ENCODE data around the gene JCHAIN. TPM values are rescaled to one million over a fixed set of nuclear protein-coding genes. Genes with fewer than 3 reads are reported as not detected.

JCHAIN gene
- total and polyA plus RNA-seq, 2 of the 4 experiments (the other 2 are of a cell fraction): 0.72 to 0.86 TPM

DNA sequence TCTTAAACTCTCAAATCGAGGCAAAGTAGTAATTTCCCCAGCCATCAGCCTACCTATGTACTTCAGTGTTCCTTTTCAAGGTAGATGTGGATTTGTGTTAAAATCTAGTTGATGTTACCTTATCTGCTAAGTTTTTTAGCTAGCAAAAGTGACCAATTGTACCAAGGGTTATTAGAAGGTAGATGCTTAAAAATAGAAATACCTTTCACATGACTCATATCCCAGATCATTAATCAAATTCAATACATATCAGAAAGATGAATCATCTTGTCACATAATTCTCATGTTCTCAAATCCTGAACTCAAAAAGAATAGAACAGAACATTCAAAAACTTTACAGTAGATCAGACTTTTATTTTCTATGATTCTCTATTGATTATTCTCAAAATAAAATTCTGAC is 34.3 kb downstream of the JCHAIN start:
- Histone ChIP-seq H2AFZ (replicated peaks; ENCODE audit: low read length, poor library complexity) (no peak overlapping the region), H3K4ac (ENCODE audit: low read depth, low read length) (peak overlapping the region; percentile 45; the same call in 1 of the 2 replicates), H3K18ac (ENCODE audit: low read depth, low read length) (no peak overlapping the region), H2BK120ac (ENCODE audit: low read depth, low read length) (no peak overlapping the region), H3K27ac (ENCODE audit: insufficient read depth, low read length) (no peak overlapping the region), H2BK20ac (ENCODE audit: low read depth, low read length) (no peak overlapping the region; the same call in 1 of the 2 replicates), H3K9ac (ENCODE audit: low read depth, low read length) (no peak overlapping the region), H4K8ac (ENCODE audit: low read depth in 2 of 2, low read length in 2 of 2) (peak overlapping the region; percentile 49 to 51; a peak in 1 of 4 replicates), H3K4me3 (ENCODE audit: insufficient read depth, low read depth, low read length) (no peak overlapping the region), H3K27me3 (ENCODE audit: control insufficient read depth, insufficient read depth, low read length) (no peaks in the 10 kb centered on the region), H3K23ac (ENCODE audit: low read depth, low read length) (no peak overlapping the region), H2AK5ac (ENCODE audit: low read depth, low read length) (no peak overlapping the region), H2BK15ac (ENCODE audit: low read depth, low read length) (0 out of 3 replicates have a peak overlapping the region, but pooled peaks have one; percentile 82), H3K4me1 (ENCODE audit: control insufficient read depth, insufficient read depth, low read length) (no peaks in the 10 kb centered on the region), H3K56ac (ENCODE audit: extremely low read depth, insufficient read depth, low read length) (no peak overlapping the region), H4K91ac (ENCODE audit: insufficient read depth, low read depth, low read length) (no peak overlapping the region), H3K36me3 (ENCODE audit: control insufficient read depth, insufficient read depth, low read length) (no peaks in the 10 kb centered on the region), H4K20me1 (ENCODE audit: insufficient read depth, low read length) (no peaks in the 10 kb centered on the region), H3K14ac (replicated peaks; ENCODE audit: low read depth, low read length) (no peak overlapping the region), H3K9me1 (ENCODE audit: insufficient read depth, low read length) (no peaks in the 10 kb centered on the region), H4K5ac (ENCODE audit: low read depth, low read length) (no peak overlapping the region), H3K9me3 (ENCODE audit: control insufficient read depth, insufficient read depth, low read length) (no peaks in the 10 kb centered on the region), H2AK9ac (replicated peaks; ENCODE audit: low read depth, low read length, poor library complexity) (no peak overlapping the region), H3K79me1 (ENCODE audit: low read depth in 1 of 2, low read length in 2 of 2) (no peaks in the 10 kb centered on the region), H2BK5ac (ENCODE audit: low read depth, low read length, poor library complexity, severe bottlenecking) (peak overlapping the region; percentile 42), H3K4me2 (ENCODE audit: low read depth, low read length) (no peak overlapping the region)
- BruUV-seq (replicated peaks): no TSS peak
- ChIA-PET CTCF (interaction anchor here (1.0 kb wide), 1 partner anchor 11 kb away, joined by 3 read pairs; no protein-coding TSS in a partner anchor), POLR2A (ENCODE audit: unreplicated experiment) (no interaction called here)
- dilution Hi-C loops (cut with HindIII; ENCODE audit: low sequenced_read_pairs, unreplicated experiment): no loop called here
- in situ Hi-C loops (cut with MboI; ENCODE audit: low sequenced_read_pairs): loop anchor here (25.0 kb wide), 1 partner anchor 930 kb away; no protein-coding TSS in a partner anchor
- intact Hi-C loops (cut with micrococcal nuclease): no loop called here
- TF ChIP-seq RCOR1 (IDR thresholded peaks at IDR 0.05; ENCODE audit: insufficient replicate concordance, low read length): no peak
- peak; percentile 43; the same call in 1 of the 2 replicates for TF ChIP-seq FOS (IDR thresholded peaks at IDR 0.05; ENCODE audit: low read depth, low read length)
- ATAC-seq (ENCODE audit: low read depth) (no peak), DNase-seq (peak; percentile 47)
- whole genome bisulfite sequencing, 2 experiments (ENCODE audit: extremely low coverage in 2 of 2, insufficient read length in 1 of 2): no CpG with 5 or more reads among the region's 1 CpG

Measured in IMR-90 (cell line).